Activated CD4-positive, alpha-beta T cell treated with anti-CD3 and anti-CD28 coated beads for 1 hour (primary cell): Measurements from ENCODE around the gene ZNF391.
"Not testable (repeated sequence)": the region's sequence is repeated elsewhere in the genome, so short reads cannot be mapped to it uniquely, and the experiment has no call there.

Experiments used
- DNase-seq: peaks from one replicate; pipeline ENCODE4 v3.0.0-alpha.2; 2020

Gene ZNF391

DNA sequence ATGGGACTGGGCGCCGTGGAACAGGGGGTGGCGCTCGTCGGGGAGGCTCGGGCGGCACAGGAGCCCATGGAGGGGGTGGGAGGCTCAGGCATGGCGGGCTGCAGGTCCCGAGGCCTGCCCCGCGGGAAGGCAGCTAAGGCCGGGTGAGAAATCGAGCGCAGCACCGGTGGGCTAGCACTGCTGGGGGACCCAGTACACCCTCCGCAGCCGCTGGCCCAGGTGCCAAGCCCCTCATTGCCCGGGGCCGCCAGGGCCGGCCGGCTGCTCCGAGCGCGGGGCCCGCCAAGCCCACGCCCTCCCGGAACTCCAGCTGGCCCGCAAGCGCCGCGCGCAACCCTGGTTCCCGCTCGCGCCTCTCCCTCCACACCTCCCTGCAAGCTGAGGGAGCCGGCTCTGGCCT is 36.3 kb downstream of the ZNF391 start:
- DNase-seq = not testable (repeated sequence)

GRCh38 chr6:27426045-27426620 is 37.6 kb downstream of the ZNF391 start:
- no peak for DNase-seq

- no peak for DNase-seq
Measured at GRCh38 chr6:27428502-27428901, 39.9 kb downstream of the ZNF391 start.

GRCh38 chr6:27428966-27429365 is 40.4 kb downstream of the ZNF391 start:
- no peak for DNase-seq

GRCh38 chr6:27433714-27434113 is 45.2 kb downstream of the ZNF391 start:
- DNase-seq = no peak

- no peak for DNase-seq
Measured at GRCh38 chr6:27439371-27439770, 50.8 kb downstream of the ZNF391 start.

- no peak for DNase-seq
Measured at GRCh38 chr6:27441001-27441400, 52.4 kb downstream of the ZNF391 start.

DNA sequence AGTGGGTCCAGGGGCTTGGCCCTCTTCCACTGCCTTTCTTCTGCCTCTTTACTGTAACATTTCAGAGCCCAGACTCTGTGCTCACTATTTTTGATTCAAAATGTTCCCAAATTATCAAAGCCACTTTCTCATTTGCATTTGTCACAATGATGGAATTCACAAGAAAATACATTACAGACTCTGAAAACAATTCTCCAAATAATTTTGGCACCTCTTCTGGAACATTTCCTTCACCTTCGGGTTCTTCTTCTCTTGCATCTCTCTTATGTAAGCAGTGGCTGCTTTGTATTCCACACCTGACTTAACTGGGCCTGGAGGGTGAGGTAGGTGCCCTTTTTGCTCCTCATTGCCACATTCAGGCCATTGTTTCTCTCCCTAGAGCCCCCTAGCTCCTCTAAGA is 54.4 kb downstream of the ZNF391 start:
- no peak for DNase-seq

GRCh38 chr6:27448456-27448855 is 59.9 kb downstream of the ZNF391 start:
- no peak for DNase-seq

- DNase-seq = no peak
Measured at GRCh38 chr6:27451660-27452390, 63.3 kb downstream of the ZNF391 start.

DNA sequence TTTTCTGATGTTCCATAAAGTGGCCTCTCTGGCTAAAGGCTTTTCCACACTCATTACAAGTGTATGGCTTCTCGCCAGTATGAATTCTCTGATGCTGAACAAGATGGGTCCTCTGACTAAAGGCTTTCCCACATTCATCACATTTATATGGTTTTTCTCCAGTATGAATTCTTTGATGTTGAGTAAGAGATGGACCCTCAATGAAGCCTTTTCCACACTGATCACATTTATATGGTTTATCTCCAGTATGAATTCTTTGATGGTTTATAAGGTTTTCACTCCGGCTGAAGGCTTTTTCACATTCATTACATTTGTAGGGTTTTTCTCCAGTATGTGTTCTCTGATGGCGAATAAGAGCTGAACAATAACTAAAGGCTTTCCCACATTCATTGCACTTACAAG is 63.9 kb downstream of the ZNF391 start:
- no peak for DNase-seq
